HG03175 (cell line): Measurements from ENCODE around the gene RFC2.

Source experiments
- ATAC-seq: cut with Tn5 transposase; IDR thresholded peaks from one replicate; pipeline ENCODE4 v1.9.1; 2021; ENCODE audit warnings: mild to moderate bottlenecking, moderate library complexity; ENCODE audit not compliant: unreplicated experiment

RFC2 gene

DNA sequence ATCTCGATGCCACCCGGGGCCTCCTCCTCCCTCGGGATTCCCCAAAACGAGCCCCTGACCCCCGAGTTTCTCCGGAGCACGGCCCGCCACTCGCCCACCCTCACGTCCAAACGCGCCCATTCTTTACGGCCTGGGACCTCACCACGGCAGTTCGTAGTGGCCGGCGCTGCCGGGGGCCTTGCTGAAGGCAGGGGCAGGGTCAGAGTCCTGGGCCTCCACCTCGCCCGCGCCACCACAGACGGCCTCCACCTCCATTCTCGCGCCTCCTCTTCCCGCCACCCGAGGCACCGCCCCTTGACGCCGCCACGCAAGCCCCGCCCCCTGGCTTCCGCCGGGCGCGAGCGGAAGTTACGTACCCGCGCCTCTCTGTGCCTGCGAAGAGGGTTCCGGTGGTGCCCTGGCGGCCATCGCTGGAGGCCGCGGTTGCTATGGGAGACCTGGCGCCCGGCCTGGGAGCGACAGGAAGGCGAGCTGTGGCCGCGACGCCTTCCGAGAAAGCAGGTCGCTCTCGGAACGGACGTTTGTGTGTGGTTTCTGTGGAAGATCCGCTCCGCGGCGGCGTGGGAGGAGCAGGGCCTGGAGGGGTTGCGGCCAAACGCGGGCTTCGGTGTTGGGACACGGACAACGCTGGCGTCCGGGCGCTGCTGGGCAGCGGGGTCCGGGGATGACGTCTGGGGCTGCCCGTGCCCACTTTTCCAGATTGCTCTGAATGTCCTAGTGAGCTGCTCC, at the start of gene RFC2:
Gene RFC2 (minus strand): TSS at position 271 of the 729 bp plus-strand sequence. CDS start 16 bp downstream, at position 255.
- ATAC-seq: peak; percentile 95

DNA sequence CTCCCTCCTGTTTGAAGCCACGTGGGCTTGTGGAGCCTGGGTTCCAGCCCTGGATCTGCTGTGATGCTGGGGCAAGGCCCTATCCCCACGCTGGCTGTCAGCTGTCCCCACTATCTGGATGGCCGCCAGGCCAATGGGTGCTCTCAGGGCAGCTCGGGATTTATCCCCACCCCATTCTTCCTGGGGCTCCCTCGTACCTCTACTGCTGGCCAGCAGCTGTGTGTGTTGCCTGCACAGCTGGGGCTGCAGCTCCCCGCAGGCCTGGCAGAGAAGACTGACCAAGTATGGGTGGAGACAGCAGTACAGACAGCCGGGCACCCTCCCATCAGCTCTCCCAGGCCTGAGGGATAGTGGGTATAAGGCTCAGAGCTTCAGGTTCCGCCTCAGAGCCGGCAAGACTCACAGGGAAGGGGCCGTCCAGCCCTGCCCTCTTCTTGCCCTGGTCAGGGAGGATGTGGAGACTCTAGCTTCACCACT, 48.6 kb upstream of the RFC2 start:
- no peak for ATAC-seq

DNA sequence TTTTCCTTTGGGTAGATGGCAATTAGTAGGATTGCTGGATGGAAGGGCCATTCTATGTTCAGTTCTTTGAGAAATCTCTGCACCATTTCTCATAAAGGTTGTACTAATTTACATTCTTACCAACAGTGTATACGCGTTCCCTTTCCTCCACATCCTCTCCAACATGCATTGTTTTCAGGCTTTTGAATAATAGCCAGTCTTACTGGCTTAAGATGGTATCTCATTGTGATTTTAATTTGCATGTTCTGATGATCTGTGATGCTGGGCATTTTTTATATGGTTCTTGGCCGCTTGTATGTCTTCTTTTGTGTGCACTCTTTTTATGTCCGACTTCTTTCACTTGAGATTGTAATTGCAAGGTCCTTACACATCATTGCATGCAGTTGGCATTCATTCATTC, 46.7 kb upstream of the RFC2 start:
- ATAC-seq: no peak

DNA sequence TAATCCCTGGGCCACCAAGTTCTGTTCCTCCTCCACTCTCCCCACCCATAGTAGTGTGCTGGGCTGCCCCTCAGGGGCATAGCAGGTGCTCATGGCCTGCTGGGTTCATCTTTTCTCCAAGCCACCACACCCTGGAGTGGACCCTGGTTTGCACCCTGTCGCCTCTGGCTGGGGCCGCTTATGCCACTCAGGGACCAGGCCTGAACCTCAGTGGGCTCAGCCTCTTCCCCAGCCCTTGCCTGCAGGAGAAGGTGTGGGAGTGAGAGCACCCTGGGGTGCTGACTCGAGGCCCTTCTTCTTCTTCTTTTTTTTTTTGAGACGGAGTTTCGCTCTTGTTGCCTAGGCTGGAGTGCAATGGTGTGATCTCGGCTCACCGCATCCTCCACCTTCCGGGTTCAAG, 45.2 kb upstream of the RFC2 start:
- no peak for ATAC-seq

DNA sequence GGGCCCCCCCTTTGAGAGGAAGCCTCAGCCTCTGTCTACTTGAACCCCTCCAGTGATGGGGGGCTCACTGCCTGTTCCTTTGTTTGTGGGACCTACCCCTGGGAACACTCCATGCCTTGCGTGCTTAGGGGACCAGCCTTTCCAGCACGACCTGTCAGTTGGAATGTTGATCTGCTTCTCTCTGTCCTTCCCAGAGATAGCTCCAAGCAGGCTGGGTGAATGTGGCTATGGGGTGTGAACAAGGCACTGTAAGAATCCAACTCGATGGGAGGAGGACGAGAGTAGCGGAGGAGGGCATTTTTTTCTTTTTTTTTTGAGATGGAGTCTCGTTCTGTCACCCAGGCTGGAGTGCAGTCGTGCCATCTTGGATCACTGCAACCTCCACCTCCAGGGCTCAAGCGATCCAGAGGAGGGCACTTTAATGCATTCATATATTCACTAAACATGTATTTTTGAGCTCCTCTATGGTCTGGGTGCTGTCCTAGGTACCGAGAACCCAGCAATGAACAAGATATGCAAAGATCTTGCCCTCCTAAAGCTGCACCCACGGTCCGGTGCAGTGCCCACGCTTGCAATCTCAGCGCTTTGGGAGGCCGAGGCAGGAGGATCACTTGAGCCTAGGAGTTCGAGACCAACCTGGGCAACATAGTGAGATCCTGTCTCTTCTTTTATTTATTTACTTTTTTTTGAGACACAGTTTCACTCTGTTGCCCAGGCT, 43.5 kb upstream of the RFC2 start:
- ATAC-seq: no peak

DNA sequence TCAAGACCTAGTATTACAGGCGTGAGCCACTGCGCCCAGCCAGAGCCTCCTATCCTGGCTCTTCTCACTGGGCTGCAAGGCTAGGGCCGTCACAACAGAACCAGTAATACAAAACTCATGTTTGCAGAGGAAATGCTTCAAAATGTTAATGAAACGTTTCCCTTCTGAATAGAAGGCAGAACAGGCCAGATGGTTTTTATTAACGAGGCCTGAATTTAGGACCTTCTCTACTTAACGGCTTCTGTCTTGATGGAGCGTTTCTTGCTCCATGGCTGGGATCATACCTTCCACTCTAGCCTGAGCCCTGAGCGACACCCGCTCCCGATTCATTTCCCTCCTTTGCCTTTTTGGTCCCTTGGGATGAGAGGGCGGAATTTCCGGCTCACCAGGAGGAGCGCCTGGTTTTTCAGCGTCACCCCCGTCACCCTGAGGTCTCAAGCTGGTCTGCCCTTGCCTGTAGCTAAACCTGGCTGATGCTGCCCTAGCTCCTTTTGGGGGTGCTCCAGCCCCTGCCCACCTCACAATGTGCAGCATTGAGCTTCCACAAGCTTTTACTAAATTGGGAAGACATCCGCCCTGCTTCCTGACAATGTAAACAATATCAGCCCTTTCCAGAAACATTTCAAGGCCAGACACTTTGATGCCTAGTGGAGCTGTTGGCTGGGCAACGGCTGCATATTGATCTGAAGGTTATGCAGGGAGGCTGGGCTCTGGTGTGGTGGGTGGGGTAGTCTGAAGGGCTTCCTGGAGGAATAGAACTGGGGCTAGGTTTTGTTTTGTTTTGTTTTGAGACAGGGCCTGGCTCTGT, 40.2 kb upstream of the RFC2 start:
- ATAC-seq: no peak

DNA sequence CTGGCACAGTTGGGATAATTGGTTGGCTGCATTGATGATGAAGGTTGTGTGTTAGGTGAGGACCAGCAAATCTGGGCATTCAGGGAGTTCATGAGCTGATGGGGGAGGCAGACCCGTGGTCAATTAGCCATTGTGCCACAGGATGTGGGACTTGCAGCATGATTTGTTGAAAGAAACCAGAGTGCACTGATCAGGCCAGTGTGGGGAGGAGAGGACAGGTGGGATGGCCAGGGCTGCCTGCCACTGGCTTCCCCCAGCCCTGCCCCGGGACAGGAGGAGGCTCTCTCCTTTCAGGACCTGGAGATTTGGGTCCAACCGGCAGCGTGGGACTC, 39.3 kb upstream of the RFC2 start:
- ATAC-seq: no peak

DNA sequence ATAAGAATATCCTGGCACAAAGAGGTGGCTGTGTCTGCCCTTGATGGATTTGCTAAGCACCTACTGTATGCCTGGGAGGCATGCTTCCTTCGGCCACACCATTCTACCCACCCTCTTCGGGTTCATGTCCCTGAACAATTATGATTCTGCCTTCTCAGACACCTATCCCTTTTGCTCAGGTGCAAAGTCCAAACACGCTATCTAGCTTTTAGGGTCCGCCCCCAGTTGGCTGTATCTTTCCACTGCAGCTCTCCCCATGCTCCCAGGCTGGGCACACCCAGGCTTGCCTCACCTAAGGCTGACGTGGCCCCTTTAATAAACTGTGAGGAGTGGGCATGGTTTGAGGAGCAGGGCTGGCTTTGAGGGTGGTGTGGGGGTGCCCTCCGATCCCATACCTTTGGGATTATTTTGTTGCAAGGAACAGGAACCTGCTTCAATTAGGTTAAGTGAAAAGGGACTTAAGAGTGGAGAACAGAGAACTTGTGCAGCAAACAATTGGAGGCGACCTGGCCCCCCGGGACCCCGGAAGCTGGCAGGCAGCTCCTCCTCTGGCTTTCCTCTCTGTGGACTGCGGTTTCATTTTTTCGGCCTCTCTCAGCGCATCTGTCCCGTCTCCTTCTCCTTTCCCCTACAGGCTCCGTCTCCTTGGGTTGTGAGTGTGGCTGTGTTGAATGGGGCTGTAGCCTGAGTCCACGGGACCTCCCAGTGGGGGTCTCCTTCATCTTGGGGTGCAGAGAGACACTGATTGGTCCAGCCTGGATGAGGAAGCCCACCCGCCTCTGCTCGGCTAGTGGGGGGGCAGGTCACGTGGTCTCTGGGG, 38.8 kb upstream of the RFC2 start:
- no peak for ATAC-seq

DNA sequence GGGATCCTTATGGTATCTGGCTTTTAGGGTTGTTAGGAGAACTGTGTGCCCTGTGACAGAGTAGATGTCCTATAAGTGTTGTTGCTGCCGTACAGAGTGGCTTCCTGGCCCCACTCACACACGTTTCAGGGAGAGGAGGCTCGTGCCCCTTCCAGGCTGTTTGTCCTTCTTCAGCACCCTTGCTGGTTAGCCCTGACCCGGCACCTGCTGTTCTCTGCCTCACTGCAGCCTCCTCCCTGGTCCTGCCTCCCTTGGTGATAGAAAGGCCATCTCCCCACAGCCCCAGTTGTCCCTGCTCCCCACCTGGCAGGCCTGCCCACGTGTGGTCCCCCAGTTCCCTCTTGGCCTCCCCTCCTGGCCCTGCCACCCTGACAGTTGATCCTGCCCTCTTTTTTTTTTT, 37.3 kb upstream of the RFC2 start:
- ATAC-seq: no peak

DNA sequence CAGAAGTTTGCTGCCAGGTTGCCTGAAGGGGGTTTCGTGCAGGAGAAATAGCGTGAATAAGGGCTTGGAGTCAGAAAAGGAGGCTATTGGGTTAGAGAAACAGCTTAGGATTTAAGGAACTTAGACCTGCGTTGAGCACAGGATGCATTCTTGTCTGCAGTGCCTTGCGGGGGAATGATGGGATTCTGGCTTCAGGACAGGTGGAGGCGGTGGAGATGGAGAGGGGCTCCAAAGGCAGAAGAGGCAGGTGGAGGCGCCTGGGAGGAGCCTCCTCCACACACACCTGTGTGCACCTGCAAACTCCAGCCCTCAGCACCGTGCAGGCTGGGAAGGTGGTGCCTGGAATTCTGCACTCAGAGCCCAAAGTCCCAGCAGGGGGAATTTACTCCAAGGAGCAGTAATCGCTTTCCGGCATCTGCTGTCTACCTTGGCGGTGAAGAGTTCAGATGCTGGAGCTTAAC, 36.8 kb upstream of the RFC2 start:
- no peak for ATAC-seq

DNA sequence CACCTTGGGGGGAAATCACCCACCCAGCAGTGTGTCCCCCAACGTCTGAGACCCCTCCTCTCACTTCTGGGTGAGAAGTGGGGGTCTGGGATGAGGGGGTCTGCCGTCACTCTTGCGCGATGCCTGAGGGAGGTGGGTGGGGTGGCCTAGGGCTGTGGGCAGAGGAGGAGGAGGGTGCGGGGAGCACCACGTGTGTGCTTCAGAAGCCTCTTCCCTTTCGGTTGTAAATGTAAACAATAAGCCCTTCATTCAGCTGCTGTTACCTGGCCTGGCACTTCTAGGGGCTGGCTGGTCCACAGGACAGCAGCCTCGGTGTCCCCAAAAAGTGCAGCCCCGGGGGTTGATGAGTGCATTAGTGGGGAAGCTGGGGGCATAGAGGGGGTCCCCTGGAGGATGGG, 36.4 kb upstream of the RFC2 start:
- no peak for ATAC-seq

DNA sequence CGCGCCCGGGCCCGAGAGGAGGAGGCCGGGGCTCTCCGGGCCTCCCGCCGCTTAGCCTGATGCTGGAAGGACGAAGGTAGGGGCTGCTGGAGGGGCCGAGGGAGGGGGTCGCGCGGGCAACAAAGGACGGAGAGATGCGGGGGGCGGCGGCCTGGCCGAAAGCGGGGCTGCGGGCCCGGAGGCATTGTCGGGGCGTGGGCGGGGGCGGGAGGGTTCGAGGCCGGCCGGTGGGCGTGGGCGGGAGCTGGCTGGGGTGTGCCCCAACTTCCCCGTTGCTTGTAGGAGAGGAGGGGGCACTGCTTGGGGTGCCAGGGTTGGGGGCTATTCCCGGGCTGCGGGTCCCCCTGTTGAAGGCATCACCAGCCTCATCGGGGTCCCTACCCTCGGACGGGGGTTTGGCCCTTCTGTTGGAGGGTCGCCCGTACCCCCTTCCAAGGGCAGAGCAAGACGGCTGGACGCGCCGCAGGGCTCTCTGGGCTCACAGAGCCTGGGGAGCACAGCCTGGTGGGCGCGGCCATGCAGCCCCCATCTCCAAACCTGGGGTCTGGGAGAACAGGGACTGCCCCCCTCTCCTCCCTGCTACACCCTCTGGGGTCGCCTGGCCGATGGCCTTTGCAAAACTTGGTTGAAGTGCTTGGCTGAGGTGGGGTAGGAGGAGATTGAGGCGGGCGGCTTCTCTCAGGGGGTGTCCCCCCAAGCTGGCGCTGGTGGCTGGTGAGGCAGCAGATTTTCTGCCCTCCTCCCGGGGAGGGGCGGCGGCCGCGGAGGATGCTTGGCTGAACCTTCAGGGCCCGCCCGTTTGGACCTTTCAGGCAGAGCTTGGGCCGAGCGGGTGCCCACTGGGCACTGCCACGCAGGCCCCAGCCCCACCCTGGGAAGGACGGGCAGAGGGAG, 35.7 kb upstream of the RFC2 start:
- no peak for ATAC-seq

DNA sequence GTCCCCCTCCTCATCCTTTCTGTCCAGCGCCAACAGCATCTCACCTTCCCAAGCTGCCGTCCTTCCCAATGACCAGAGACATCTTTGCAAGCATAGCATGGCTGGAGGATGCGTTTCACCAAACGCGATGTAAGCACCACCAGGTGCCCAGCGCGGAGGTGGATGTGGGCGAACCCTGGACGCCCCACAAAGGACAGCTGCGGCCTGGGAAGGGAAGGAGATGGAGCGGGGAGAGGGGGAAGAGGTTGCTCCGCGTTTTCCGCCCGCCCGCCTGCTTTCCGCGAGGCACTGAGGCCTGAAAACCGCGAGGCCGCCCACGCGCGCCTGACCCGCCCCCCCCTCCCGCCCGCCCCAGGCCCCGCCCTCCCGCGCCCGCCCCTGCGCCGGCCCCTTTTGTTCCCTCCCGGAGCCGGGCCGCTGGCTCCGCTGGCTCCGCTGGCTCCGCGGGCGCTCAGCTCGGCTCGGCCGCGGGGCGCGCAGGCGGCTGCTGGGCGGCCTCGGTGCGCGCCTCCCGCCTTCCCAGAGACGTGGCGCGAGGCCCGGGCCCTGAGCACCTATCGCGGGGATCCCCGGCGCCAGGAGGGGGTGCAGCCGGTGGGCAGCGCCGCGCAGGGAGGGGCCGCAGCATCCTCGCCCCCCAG, 34.9 kb upstream of the RFC2 start, which contains the start of gene CLIP2:
Gene CLIP2 (plus strand): TSS at position 390 of the 641 bp plus-strand sequence. CDS start 28,140 bp downstream, outside the sequence.
- ATAC-seq: peak; percentile 60

DNA sequence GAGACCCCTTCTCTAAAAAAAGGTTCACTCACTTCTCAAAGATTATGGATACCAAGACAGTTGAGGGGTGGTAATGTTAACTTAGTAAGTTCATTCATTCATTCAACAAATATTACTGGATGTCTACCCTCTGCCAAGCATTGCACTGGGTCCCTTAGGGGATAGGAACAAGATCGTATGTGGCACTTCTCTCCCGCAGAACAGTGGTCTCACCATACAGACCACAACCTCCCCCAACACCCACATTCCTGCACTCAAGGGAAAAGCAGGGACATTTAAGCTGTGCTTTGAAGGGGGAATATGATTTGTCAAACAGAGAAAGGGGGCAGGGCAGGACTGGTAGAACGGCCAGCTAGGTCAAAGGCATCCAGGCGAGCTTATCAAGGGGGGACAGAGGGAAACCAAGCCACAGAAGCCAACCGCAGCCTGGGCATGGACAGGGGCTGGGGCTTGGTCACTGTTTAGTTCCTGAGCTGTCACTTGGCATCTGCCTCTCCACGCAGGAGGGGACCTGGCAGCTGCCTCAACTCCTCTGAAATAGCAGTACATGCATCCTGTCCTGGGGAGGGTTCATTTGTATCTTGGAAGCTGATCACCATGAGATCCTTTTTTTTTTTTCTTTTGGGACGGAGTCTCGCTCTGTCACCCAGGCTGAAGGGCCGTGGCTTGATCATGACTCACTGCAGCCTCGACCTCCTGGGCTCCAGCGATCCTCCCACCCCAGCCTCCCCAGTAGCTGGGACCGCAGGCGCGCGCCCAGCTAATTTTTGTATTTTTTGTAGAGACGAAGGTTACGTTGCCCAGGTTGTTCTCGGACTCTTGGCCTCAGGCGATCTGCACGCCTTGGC, 34.1 kb upstream of the RFC2 start:
- ATAC-seq: no peak

DNA sequence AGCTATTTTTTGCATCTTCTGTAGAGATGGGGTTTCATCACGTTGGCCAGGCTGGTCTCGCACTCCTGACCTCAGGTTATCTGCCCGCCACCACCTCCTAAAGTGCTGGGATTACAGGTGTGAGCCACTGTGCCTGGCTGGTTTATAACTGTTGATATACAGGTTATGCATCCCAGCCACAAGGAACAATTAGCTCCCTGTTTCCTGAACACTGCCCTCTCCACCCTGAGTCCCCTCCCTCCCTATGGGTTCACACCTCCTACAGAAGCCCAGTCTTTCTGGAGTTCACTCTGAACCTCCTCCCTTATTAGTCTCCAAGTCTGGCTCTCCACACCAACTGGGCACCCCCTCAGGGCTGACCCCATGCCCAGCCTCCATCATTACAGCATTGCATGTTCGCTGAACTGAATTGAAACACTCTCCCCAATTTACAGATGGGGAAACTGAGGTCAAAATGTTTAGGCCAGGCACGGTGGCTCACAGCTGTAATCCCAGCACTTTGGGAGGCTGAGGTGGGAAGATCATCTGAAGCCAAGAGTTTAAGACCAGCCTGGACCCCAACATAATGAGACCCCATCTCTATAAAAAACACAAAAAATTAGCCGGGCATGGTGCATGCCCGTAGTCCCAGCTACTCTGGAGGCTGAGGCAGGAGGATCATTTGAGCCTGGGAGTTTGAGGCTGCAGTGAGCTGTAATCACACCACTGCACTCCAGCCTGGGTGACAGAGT, 33.3 kb upstream of the RFC2 start:
- no peak for ATAC-seq

DNA sequence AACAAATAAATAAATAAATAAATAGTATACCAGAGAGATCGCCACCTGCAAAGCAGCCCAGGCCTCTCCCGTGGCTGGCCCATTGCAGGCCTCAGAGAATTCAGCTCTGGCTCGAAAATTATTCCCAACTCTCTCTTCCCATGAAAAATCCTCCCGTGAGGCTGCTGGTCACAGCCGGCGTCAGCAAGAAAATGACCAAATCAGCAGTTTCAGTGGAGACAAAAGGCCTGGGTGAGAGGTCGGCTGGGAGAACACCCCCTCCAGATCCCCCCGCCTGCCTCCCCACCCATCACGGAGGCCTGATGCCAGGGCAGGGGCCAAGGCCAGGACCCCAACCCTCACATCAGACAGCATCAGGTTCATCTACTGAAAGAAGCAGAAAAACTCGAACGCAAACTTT, 31.9 kb upstream of the RFC2 start:
- ATAC-seq: no peak

DNA sequence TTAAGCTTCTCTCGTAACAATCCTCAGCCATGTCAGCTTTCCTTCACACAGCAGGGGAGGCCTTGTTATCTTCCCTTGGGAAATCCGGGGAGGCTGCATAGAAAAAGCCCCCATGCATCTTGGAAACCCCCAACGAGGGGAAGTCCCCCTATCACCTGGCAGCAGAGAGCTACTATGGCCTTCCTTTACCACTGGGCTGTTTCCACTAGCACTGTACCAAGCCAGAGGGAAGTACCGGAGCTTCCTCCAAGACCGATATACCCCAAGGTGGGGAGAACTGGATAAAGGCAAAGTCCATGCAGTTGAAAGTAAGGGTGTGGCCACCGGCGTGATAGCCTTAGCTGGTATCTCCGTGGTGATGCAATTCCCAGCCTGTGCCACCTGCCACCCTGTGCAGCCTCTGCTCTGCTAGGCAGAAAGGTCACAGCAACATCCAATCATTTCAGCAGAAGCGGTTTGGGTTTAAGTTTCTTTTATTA, 30.6 kb upstream of the RFC2 start:
- ATAC-seq: no peak
